Measurements from ENCODE around the gene CIB4.

Gene CIB4

GRCh38 chr2:26630235-26630634 is 10.9 kb downstream of the CIB4 start:
- H3K4me1 Mint-ChIP-seq (ENCODE audit: low read depth), result no peaks in the 10 kb centered on the region
- H3K9me3 Mint-ChIP-seq, result no peaks in the 10 kb centered on the region
- no peak for DNase-seq (ENCODE audit: low spot score)
- H3K27ac Mint-ChIP-seq, result no peak overlapping the region
- H3K4me3 Mint-ChIP-seq, result no peak overlapping the region
- H3K27me3 Mint-ChIP-seq (ENCODE audit: low read depth), result no peaks in the 10 kb centered on the region
- H3K36me3 Mint-ChIP-seq (ENCODE audit: low read depth), result no peaks in the 10 kb centered on the region

- no peak for DNase-seq (ENCODE audit: low spot score)
- no peaks in the 10 kb centered on the region for H3K27me3 Mint-ChIP-seq (ENCODE audit: low read depth)
- no peak overlapping the region for H3K27ac Mint-ChIP-seq
- H3K9me3 Mint-ChIP-seq, result no peaks in the 10 kb centered on the region
- H3K4me3 Mint-ChIP-seq, result no peak overlapping the region
- no peaks in the 10 kb centered on the region for H3K4me1 Mint-ChIP-seq (ENCODE audit: low read depth)
- no peaks in the 10 kb centered on the region for H3K36me3 Mint-ChIP-seq (ENCODE audit: low read depth)
Observed at GRCh38 chr2:26629751-26630150, 11.4 kb downstream of the CIB4 start.

DNA sequence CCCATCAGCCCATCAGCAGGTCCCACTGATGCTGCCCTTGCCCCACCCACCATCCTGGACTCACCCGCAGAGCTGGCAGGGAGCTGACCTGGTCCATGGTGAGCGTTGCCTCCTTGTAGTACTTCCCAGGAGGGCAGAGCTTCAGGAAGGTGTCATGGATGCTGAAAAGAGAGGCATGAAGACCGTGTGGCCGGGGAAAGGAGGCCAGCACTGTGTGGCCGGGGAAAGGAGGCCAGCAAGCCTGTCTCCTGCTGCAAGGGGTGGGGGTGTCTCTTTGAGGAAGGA is 11.9 kb downstream of the CIB4 start:
- H3K4me1 Mint-ChIP-seq (ENCODE audit: low read depth), result no peaks in the 10 kb centered on the region
- no peaks in the 10 kb centered on the region for H3K36me3 Mint-ChIP-seq (ENCODE audit: low read depth)
- no peak for DNase-seq (ENCODE audit: low spot score)
- H3K27ac Mint-ChIP-seq, result no peak overlapping the region
- H3K4me3 Mint-ChIP-seq, result no peak overlapping the region
- no peaks in the 10 kb centered on the region for H3K27me3 Mint-ChIP-seq (ENCODE audit: low read depth)
- H3K9me3 Mint-ChIP-seq, result no peaks in the 10 kb centered on the region

DNA sequence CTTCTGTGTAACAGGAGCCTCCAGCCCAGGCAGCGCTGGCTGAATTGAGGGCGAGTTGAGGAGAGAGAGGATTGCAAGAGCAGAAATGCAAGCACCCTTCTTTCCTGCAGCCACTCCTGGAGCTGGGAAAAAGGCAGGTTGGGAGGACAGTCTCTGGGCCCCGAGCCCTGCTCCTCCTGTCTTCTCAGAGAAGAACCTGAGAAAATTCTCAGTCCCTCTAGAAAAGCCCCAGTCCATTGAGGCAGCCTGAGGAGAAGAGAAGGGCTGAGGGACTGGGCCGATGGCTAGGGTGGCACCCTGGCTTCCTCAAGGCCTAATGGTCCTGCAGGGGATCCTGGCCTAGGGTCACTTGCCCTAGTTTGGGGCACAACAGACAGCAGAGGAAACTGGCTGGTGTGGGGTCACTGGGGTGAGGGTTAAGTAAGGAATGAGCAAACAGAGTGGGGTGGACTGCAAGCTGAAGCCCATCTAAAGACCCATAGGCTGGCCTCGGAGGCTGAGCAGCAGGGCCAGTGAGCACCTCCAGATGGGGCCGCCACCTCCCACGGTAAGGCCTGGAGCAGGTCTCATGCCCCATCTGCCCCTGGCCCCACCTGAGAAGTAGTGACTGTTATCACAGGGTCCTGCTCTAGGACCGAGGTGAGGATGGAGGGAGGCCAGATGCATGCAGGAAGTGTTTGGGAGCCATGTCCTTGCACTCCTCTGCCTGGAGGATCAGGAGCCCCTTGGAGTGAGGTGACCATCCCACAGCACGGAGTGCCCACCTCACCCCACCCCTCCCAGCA is 12.4 kb downstream of the CIB4 start:
- DNase-seq (ENCODE audit: low spot score), result no peak
- Mint-ChIP-seq H3K27ac (no peak overlapping the region), H3K27me3 (ENCODE audit: low read depth) (no peaks in the 10 kb centered on the region), H3K4me3 (no peak overlapping the region), H3K9me3 (no peaks in the 10 kb centered on the region), H3K36me3 (ENCODE audit: low read depth) (no peaks in the 10 kb centered on the region), H3K4me1 (ENCODE audit: low read depth) (no peaks in the 10 kb centered on the region)

DNA sequence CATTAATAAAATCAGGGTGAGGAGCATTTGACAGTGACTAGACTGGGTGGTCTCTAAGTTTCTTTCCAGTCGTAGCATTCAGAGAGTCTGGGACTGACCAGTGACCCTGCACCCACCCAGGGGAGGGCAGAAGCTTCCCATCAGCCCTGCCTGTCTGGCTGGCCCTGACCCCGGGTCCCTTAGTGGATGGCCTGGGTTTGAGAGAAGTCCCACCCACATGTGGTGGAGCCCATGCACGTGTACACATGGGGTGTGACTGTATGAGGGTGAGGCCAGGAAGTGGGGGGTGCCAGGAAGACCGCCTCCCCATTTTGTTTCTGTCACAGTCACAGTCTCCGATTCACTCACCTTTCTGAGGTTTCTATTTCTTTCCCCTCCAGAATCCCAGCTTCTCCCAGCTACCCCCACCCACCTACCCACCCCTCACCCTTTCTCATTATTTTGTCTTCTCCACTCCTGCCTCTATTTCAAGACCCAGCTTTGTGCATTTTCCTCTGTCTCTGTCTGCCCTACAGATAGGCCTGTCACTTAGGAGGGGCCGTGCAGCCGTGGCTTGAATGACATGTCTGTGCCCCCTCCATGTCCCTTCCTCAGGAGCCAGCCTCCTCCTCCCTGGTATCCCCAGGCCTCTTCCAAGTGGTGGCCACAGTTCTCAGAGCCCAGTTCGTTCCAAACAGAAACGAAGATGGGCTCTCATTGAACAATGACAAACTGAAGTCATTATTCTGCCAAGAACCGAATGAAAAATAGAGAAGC is 13.6 kb downstream of the CIB4 start:
- H3K4me1 Mint-ChIP-seq (ENCODE audit: low read depth), result no peaks in the 10 kb centered on the region

DNA sequence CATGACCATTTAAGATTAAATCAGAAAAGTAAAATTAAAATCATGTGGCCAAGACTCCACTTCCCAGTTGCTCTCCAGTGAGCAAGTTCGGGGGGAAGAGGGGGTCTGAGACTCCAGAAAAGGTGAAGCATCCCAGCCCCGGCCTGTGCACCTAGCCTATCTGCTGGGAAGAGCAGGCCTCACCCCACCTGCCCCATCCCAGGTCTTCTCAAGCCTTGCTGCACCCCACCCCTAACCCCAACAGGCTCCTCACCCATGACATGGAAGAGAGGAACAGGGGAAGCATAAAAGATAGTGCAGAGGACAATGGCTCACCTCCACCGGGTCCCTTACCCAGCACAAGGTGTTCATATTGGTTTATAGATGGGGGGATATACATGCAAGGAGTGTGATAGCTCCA is 14.6 kb downstream of the CIB4 start:
- Mint-ChIP-seq H3K36me3 (ENCODE audit: low read depth) (no peaks in the 10 kb centered on the region), H3K9me3 (no peaks in the 10 kb centered on the region), H3K4me1 (ENCODE audit: low read depth) (no peaks in the 10 kb centered on the region), H3K27me3 (ENCODE audit: low read depth) (no peaks in the 10 kb centered on the region), H3K27ac (no peak overlapping the region), H3K4me3 (no peak overlapping the region)
- no peak for DNase-seq (ENCODE audit: low spot score)

More for the DNA sequence above, 13.6 kb downstream of the CIB4 start:
- Mint-ChIP-seq H3K4me3 (no peak overlapping the region), H3K36me3 (ENCODE audit: low read depth) (no peaks in the 10 kb centered on the region), H3K27me3 (ENCODE audit: low read depth) (no peaks in the 10 kb centered on the region), H3K9me3 (no peaks in the 10 kb centered on the region), H3K27ac (no peak overlapping the region)
- no peak for DNase-seq (ENCODE audit: low spot score)

GRCh38 chr2:26623541-26624495 is 17.3 kb downstream of the CIB4 start:
- peaks cover 15% of the 10 kb centered on the region for H3K27me3 Mint-ChIP-seq (ENCODE audit: low read depth)
- H3K27ac Mint-ChIP-seq, result no peak overlapping the region
- DNase-seq (ENCODE audit: low spot score), result no peak
- H3K9me3 Mint-ChIP-seq, result no peaks in the 10 kb centered on the region
- no peak overlapping the region for H3K4me3 Mint-ChIP-seq
- H3K4me1 Mint-ChIP-seq (ENCODE audit: low read depth), result no peaks in the 10 kb centered on the region
- H3K36me3 Mint-ChIP-seq (ENCODE audit: low read depth), result no peaks in the 10 kb centered on the region

DNA sequence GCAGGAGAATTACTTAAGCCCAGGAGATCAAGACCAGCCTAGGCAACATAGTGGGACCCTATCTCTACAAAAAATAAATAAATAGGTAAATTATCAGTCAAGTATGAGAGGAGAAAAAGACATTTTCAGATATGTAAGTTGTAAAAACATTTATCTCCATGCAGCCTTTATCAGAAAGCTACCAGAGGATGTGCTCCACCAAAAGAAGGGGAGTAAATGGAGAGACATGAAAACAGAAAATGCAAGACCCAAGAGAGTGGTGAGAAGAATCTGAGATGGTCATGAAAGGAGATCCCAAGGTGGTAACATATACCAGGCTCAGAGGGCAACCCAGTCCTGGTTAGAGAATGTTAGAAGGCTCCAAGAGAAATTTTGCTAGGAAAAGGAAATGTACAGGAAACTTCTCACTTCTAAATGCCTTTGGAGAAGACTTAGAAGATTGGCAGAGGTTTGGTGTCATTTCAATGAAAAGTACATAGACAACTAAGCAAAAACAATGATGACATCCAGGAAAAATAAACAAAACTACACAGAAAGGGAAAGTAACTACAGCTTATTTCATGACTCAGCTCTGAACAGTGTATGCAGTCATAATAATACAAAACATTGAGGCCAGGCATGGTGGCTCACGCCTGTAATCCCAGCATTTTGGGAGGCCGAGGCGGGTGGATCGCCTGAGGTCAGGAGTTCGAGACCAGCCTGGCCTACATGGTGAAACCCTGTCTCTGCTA is 19.5 kb downstream of the CIB4 start:
- DNase-seq (ENCODE audit: low spot score), result no peak
- H3K9me3 Mint-ChIP-seq, result no peaks in the 10 kb centered on the region
- no peak overlapping the region for H3K4me3 Mint-ChIP-seq
- H3K27me3 Mint-ChIP-seq (ENCODE audit: low read depth), result peaks cover 16% of the 10 kb centered on the region
- H3K36me3 Mint-ChIP-seq (ENCODE audit: low read depth), result no peaks in the 10 kb centered on the region
- H3K27ac Mint-ChIP-seq, result no peak overlapping the region
- H3K4me1 Mint-ChIP-seq (ENCODE audit: low read depth), result no peaks in the 10 kb centered on the region

- no peaks in the 10 kb centered on the region for H3K36me3 Mint-ChIP-seq (ENCODE audit: low read depth)
- no peak for DNase-seq (ENCODE audit: low spot score)
- H3K9me3 Mint-ChIP-seq, result no peaks in the 10 kb centered on the region
- H3K4me1 Mint-ChIP-seq (ENCODE audit: low read depth), result no peaks in the 10 kb centered on the region
- H3K27me3 Mint-ChIP-seq (ENCODE audit: low read depth), result peaks cover 17% of the 10 kb centered on the region
- no peak overlapping the region for H3K27ac Mint-ChIP-seq
- H3K4me3 Mint-ChIP-seq, result no peak overlapping the region
Observed at GRCh38 chr2:26620031-26620605, 21.0 kb downstream of the CIB4 start.

DNA sequence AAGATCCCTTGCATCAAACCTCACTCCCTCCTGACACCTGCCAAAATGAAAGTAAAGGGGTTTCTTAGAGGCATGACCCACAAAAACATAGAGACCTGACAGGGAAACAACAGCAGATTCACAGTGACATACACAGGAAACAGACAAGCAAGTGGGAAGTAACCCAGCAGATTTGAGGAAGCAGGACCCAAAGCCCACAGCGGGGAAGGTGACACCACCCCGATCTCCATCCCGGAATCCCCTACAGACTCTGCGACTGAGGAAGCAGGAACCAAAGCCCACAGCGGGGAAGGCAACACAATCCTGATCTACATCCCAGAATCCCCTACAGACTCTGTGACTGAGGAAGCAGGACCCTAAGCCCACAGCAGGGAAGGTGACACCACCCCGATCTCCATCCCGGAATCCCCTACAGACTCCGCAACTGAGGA is 21.6 kb downstream of the CIB4 start:
- no peak for DNase-seq (ENCODE audit: low spot score)
- no peaks in the 10 kb centered on the region for H3K9me3 Mint-ChIP-seq
- H3K27me3 Mint-ChIP-seq (ENCODE audit: low read depth), result peaks cover 17% of the 10 kb centered on the region
- H3K4me1 Mint-ChIP-seq (ENCODE audit: low read depth), result no peaks in the 10 kb centered on the region
- H3K27ac Mint-ChIP-seq, result no peak overlapping the region
- H3K4me3 Mint-ChIP-seq, result no peak overlapping the region
- H3K36me3 Mint-ChIP-seq (ENCODE audit: low read depth), result no peaks in the 10 kb centered on the region

DNA sequence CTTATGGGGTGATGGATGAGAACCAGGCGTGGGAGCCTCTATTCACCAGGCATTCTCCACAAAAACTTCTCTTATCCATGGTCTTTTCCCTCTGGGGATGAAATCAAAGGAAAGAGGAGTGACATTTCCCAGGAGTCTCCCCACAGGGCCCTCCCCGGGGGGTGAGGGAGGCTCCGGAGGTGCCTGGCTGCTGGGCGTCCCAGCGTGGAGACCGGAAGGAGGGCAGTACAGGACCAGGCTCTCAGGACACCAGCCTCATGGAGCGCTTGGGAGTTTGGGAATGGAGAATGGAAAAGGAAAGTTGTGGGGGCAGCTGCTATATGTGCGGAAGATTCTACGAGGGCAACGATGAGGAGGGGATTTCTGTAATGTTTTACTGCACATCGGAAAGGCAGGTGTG is 22.1 kb downstream of the CIB4 start:
- Mint-ChIP-seq H3K4me1 (ENCODE audit: low read depth) (no peaks in the 10 kb centered on the region), H3K27ac (no peak overlapping the region), H3K4me3 (no peak overlapping the region), H3K27me3 (ENCODE audit: low read depth) (peaks cover 17% of the 10 kb centered on the region), H3K36me3 (ENCODE audit: low read depth) (no peaks in the 10 kb centered on the region), H3K9me3 (no peaks in the 10 kb centered on the region)
- no peak for DNase-seq (ENCODE audit: low spot score)

GRCh38 chr2:26618611-26619010 is 22.6 kb downstream of the CIB4 start:
- Mint-ChIP-seq H3K4me1 (ENCODE audit: low read depth) (no peaks in the 10 kb centered on the region), H3K36me3 (ENCODE audit: low read depth) (no peaks in the 10 kb centered on the region), H3K27me3 (ENCODE audit: low read depth) (peaks cover 17% of the 10 kb centered on the region), H3K27ac (no peak overlapping the region), H3K9me3 (no peaks in the 10 kb centered on the region), H3K4me3 (no peak overlapping the region)
- no peak for DNase-seq (ENCODE audit: low spot score)

DNA sequence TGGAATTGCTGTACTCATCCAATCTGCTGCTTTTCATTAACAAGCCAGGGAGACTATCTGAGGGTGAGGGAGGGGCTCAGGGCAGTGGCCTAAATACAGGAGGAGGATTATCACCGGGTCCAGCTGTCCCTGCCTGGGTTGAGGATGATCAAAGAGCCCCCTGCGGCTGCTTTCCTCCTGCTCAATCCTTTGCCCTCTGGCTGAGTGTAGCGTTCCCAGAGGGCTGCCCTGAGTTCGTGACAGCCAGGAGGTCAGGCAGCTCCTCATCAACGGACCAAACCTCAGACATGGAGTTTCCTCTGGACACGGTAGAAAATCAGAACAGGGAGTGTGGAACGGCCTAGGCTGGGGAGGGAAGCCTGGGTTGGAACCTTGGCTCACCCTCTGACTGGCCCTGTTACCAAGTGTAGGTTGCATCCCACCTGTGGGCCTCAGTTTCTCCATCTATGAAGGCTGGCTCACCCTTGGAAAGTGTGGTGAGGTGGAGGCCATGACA is 23.5 kb downstream of the CIB4 start:
- peaks cover 17% of the 10 kb centered on the region for H3K27me3 Mint-ChIP-seq (ENCODE audit: low read depth)
- no peaks in the 10 kb centered on the region for H3K9me3 Mint-ChIP-seq
- no peak overlapping the region for H3K4me3 Mint-ChIP-seq
- no peak for DNase-seq (ENCODE audit: low spot score)
- no peaks in the 10 kb centered on the region for H3K4me1 Mint-ChIP-seq (ENCODE audit: low read depth)
- H3K27ac Mint-ChIP-seq, result no peak overlapping the region
- H3K36me3 Mint-ChIP-seq (ENCODE audit: low read depth), result no peaks in the 10 kb centered on the region
